CD8-positive, alpha-beta memory T cell (primary cell): Measurements from ENCODE around the gene ZNF2. TPM values are rescaled to one million over a fixed set of nuclear protein-coding genes. Genes with fewer than 3 reads are reported as not detected.

ENCODE experiments used
- CTCF ChIA-PET: fragments of 350-600 bp; sonication (Branson Sonifier 250); formaldehyde crosslinking; loops from one replicate; lab custom pipeline; 2021; ENCODE audit warnings: antibody characterized with exemption; lab: Charles Lee
- POLR2A ChIA-PET: fragments of 350-600 bp; sonication (Branson Sonifier 250); formaldehyde crosslinking; loops from one replicate; lab custom pipeline; 2021; ENCODE audit warnings: antibody characterized with exemption; lab: Charles Lee
- DNase-seq, 5 donors: peaks; one replicate each; pipeline versions ENCODE4 v3.0.0 to v3.0.0-alpha.2; 2020 to 2022; ENCODE audit warnings: mixed read lengths in 1 of 5
- H3K27ac ChIP-seq: one replicate; pipeline ENCODE4 v1.7.0; 2013; ENCODE audit warnings: low read depth, mild to moderate bottlenecking, low read length, moderate library complexity
- H3K27me3 ChIP-seq: 2 replicates; pipeline ENCODE4 v1.7.0; 2013; ENCODE audit warnings: low read length, mild to moderate bottlenecking; ENCODE audit not compliant: insufficient read depth, poor library complexity, severe bottlenecking
- H3K36me3 ChIP-seq: 2 replicates; pipeline ENCODE4 v1.7.0; 2013; ENCODE audit warnings: mild to moderate bottlenecking, low read length, moderate library complexity; ENCODE audit not compliant: insufficient read depth
- H3K4me1 ChIP-seq: 2 replicates; pipeline ENCODE4 v1.7.0; 2013; ENCODE audit warnings: mild to moderate bottlenecking, low read length, moderate library complexity; ENCODE audit not compliant: insufficient read depth
- H3K4me3 ChIP-seq: 2 replicates; pipeline ENCODE4 v1.7.0; 2013; ENCODE audit warnings: mild to moderate bottlenecking, low read length
- H3K9me3 ChIP-seq: 2 replicates; pipeline ENCODE4 v1.7.0; 2013; ENCODE audit warnings: mild to moderate bottlenecking, low read length
- H3K27ac Mint-ChIP-seq, 8 donors: one replicate each; pipeline ENCODE4 v1.8.0; 2020 to 2021; ENCODE audit warnings: mixed read lengths in 8 of 8, mild to moderate bottlenecking in 6 of 8, inconsistent platforms in 3 of 8, moderate library complexity in 3 of 8
- H3K27me3 Mint-ChIP-seq, 2 donors: one replicate each; pipeline ENCODE4 v1.8.0; 2020 to 2021; ENCODE audit warnings: mixed read lengths in 2 of 2, mild to moderate bottlenecking in 1 of 2, moderate library complexity in 1 of 2
- H3K36me3 Mint-ChIP-seq, 3 donors: one replicate each; pipeline ENCODE4 v1.8.0; 2020 to 2021; ENCODE audit warnings: mixed read lengths in 3 of 3, inconsistent platforms in 1 of 3, mild to moderate bottlenecking in 1 of 3
- H3K4me1 Mint-ChIP-seq, 3 donors: one replicate each; pipeline ENCODE4 v1.8.0; 2020 to 2021; ENCODE audit warnings: mixed read lengths in 3 of 3, inconsistent platforms in 1 of 3, mild to moderate bottlenecking in 1 of 3
- H3K4me3 Mint-ChIP-seq, 7 donors: one replicate each; pipeline ENCODE4 v1.8.0; 2020 to 2021; ENCODE audit warnings: mixed read lengths in 7 of 7, mild to moderate bottlenecking in 6 of 7, moderate library complexity in 4 of 7, inconsistent platforms in 2 of 7
- H3K9me3 Mint-ChIP-seq, 5 donors: one replicate each; pipeline ENCODE4 v1.8.0; 2020 to 2022; ENCODE audit warnings: mixed read lengths in 5 of 5, mild to moderate bottlenecking in 3 of 5, moderate library complexity in 2 of 5, inconsistent platforms in 1 of 5
- polyA plus RNA-seq: library from polyadenylated mRNA; unstranded; fragments of 300-500 nt; fragmentation: Illumina TruSeq; gene quantifications from one replicate; pipeline ENCODE4 v1.2.3, GENCODE V29; 2021
- total RNA-seq, 2 experiments: library from RNA; stranded (reverse); gene quantifications; one replicate each; pipeline ENCODE4 v1.2.3, GENCODE V29; 2021

The ZNF2 gene
- total and polyA plus RNA-seq, 3 experiments from 2014 or later = 2.6 to 5.7 (median 5.3) TPM

DNA sequence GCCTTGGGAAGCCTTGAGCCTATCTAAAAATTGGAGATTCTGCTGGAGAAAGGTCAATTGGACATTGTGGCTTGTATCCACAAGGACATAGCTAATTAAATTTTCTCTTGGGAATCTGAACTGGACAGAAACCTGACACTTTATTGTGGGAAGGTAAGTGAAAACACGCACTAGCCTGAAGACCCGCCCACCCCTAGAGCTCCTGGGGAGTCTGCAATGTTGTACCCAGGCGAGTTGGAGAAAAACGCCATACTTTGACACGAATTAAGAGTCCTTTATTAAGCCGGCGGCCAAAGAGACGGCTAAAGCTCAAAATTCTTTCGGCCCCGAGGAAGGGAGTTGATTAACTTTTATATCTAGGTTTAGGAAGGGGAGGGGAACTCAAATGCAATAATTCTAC, 40.5 kb downstream of the ZNF2 start:
- Histone ChIP-seq H3K36me3 (peaks cover 4% of the 10 kb centered on the region), H3K27me3 (no peaks in the 10 kb centered on the region), H3K27ac (no peak overlapping the region), H3K4me3 (no peak overlapping the region), H3K9me3 (no peaks in the 10 kb centered on the region), H3K4me1 (peaks cover 9% of the 10 kb centered on the region)
- no peak for DNase-seq
- CTCF ChIA-PET = interaction anchor here (1.0 kb wide), 1 partner anchor 184 kb away, joined by 4 read pairs; no protein-coding TSS in a partner anchor
- Mint-ChIP-seq H3K4me3 (peak overlapping the region; percentile 90 to 96 (median 95)), H3K27ac (peak overlapping the region in 3 of 8 donors; percentile 47 to 85 (median 77)), H3K27me3 (peaks cover 0 to 1% of the 10 kb centered on the region in 2 donors), H3K4me1 (peaks cover 27 to 32% (median 29%) of the 10 kb centered on the region in 3 donors), H3K9me3 (peaks cover 0 to 8% (median 7%) of the 10 kb centered on the region in 5 donors), H3K36me3 (peaks cover 16 to 22% (median 22%) of the 10 kb centered on the region in 3 donors)
- POLR2A ChIA-PET = interaction anchor here (1.3 kb wide), 1 partner anchor 47 kb away, joined by 3 read pairs; the partner anchor contains the start of gene ZNF514

DNA sequence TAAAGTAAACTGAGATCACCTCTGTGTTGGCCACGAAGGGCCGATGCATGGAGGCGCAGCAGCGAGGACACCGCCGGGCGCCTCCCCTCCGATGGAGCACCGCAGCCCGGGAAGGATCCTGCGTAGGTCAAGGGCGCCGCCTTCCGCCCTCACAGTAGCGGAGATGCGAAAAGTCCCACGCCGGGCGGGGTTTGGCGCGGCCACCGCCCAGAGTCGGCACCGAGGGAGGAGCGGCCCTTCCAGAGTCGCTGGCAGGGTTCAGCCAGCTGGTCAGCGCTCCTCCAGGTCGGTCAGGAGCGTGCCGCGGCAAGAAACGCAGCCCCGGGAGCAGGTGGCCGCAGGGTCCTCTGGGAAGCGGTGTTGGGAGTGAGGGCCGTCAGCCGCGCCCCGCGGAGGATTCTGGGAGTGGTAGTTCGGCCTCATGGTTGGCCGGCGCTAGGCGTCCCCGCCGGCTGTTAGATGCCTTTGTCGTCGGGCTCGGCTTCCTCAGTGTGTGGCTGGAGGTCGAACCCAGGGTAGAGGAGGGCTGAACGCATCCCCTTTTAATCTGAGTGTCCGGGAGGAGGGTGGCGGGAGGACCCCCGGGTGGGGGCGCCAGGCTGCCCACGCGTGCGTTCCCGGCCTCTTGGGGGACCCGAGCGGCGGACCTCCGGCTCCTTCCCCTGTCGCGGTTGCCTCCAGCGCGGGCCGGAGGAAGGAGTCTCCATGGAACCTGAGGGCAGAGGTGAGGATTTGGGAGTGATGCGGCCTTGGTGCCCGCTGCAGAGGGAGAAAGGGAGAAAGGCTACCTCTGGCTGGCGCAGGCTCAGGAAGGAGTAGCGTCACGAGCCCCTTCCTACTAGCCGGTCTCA, 41.7 kb downstream of the ZNF2 start, which contains the start of gene ZNF892:
TSS of gene ZNF892 (plus strand) at position 411 of the 851 bp plus-strand sequence. CDS start at position 706, 295 bp downstream.
- Histone ChIP-seq H3K4me1 (peaks cover 9% of the 10 kb centered on the region), H3K36me3 (peaks cover 14% of the 10 kb centered on the region), H3K4me3 (peak within 1 kb of the TSS; percentile 76), H3K27ac (peak within 1 kb of the TSS; percentile 58), H3K27me3 (no peaks in the 10 kb centered on the region), H3K9me3 (peaks cover 9% of the 10 kb centered on the region)
- Mint-ChIP-seq H3K4me1 (peaks cover 27 to 32% (median 29%) of the 10 kb centered on the region in 3 donors), H3K9me3 (peaks cover 7 to 20% (median 17%) of the 10 kb centered on the region in 5 donors), H3K36me3 (peaks cover 25 to 34% (median 33%) of the 10 kb centered on the region in 3 donors), H3K4me3 (peak within 1 kb of the TSS; percentile 90 to 96 (median 95)), H3K27ac (peak within 1 kb of the TSS in 7 of 8 donors; percentile 77 to 96 (median 85)), H3K27me3 (peaks cover 0 to 1% of the 10 kb centered on the region in 2 donors)
- peak; percentile 62 to 78 (median 70) for DNase-seq
- CTCF ChIA-PET = interaction anchor here (0.7 kb wide), 1 partner anchor 42 kb away, joined by 3 read pairs; the partner anchor contains the start of gene ZNF2
- POLR2A ChIA-PET = no interaction called here

DNA sequence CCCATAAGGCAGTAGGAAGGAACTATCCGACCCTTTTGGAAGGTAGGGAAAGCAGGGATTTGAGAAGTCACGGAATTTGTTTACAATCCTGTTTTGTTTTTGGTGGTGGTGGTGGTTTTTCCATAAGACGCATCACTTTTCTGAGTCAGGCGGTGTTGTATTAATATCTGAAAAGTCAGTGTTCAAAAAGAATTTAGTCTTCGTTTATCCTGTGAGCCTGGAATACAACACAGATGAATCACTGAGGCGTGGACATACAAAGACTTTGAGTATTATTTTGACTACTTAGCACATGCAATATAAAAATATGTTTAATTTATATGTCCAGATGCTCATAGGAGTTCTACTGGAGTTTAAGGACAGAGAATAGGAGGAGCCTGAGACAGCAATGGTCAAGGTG, 42.5 kb downstream of the ZNF2 start:
- Histone ChIP-seq H3K4me3 (peak overlapping the region; percentile 76), H3K36me3 (peaks cover 22% of the 10 kb centered on the region), H3K4me1 (peaks cover 9% of the 10 kb centered on the region), H3K9me3 (peaks cover 15% of the 10 kb centered on the region), H3K27me3 (no peaks in the 10 kb centered on the region), H3K27ac (no peak overlapping the region)
- peak overlapping the region; percentile 90 to 96 (median 95) for H3K4me3 Mint-ChIP-seq
- ChIA-PET CTCF (no interaction called here), POLR2A (no interaction called here)
- H3K36me3 Mint-ChIP-seq = peaks cover 31 to 42% (median 41%) of the 10 kb centered on the region in 3 donors
- DNase-seq = no peak
- H3K9me3 Mint-ChIP-seq = peaks cover 12 to 27% (median 25%) of the 10 kb centered on the region in 5 donors
- H3K27ac Mint-ChIP-seq = peak overlapping the region in 5 of 8 donors; percentile 23 to 92 (median 67)
- H3K27me3 Mint-ChIP-seq = peaks cover 0 to 1% of the 10 kb centered on the region in 2 donors
- peaks cover 27 to 32% (median 29%) of the 10 kb centered on the region in 3 donors for H3K4me1 Mint-ChIP-seq

DNA sequence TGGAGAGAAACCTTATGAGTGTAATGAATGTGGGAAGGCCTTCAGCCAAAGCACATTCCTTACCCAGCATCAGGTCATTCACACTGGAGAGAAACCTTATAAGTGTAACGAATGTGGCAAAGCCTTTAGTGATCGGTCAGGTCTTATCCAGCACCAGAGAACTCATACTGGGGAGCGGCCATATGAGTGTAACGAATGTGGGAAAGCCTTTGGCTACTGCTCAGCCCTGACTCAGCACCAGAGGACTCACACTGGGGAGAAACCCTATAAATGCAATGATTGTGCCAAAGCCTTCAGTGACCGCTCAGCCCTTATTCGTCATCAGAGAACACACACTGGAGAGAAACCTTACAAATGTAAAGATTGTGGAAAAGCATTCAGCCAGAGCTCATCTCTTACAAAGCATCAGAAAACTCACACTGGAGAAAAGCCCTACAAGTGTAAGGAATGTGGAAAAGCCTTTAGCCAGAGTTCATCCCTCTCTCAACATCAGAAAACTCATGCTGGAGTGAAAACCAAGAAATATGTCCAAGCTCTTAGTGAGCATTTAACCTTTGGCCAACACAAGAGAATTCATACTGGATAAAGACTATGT, 49.5 kb downstream of the ZNF2 start:
- peaks cover 60 to 99% (median 88%) of the 10 kb centered on the region in 3 donors for H3K36me3 Mint-ChIP-seq
- H3K27ac Mint-ChIP-seq = no peak overlapping the region
- Histone ChIP-seq H3K27ac (no peak overlapping the region), H3K36me3 (peaks cover 35% of the 10 kb centered on the region), H3K9me3 (peaks cover 74% of the 10 kb centered on the region), H3K27me3 (no peaks in the 10 kb centered on the region), H3K4me3 (no peak overlapping the region), H3K4me1 (no peaks in the 10 kb centered on the region)
- DNase-seq = no peak
- ChIA-PET CTCF (no interaction called here), POLR2A (no interaction called here)
- H3K9me3 Mint-ChIP-seq = peaks cover 75 to 95% (median 94%) of the 10 kb centered on the region in 5 donors
- H3K4me1 Mint-ChIP-seq = no peaks in the 10 kb centered on the region
- peaks cover 0 to 5% of the 10 kb centered on the region in 2 donors for H3K27me3 Mint-ChIP-seq
- H3K4me3 Mint-ChIP-seq = no peak overlapping the region

DNA sequence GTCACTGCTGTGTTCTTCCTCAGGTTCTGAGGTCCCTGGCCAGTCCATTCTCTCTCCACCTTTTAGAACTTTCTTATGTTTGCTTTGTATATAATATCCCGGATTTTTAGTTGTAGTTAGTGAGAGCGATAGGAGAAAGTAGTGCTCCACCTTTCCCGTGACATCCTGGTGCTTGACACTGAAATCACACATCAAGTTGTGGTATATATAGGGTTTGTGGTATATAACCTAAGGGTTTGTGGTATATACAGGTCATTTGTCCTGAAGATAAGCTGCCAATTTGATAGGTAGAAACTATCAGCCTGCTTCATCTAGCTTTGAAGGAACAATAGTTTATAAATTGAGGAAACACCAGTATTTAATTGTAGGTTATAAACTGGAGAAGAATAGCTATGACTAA, 54.8 kb downstream of the ZNF2 start:
- Histone ChIP-seq H3K36me3 (no peaks in the 10 kb centered on the region), H3K9me3 (peaks cover 42% of the 10 kb centered on the region), H3K27me3 (no peaks in the 10 kb centered on the region), H3K4me3 (no peak overlapping the region), H3K4me1 (no peaks in the 10 kb centered on the region), H3K27ac (no peak overlapping the region)
- Mint-ChIP-seq H3K36me3 (peaks cover 21 to 85% (median 63%) of the 10 kb centered on the region in 3 donors), H3K27me3 (peaks cover 0 to 5% of the 10 kb centered on the region in 2 donors), H3K9me3 (peaks cover 59 to 96% (median 91%) of the 10 kb centered on the region in 5 donors), H3K4me1 (no peaks in the 10 kb centered on the region), H3K27ac (no peak overlapping the region), H3K4me3 (no peak overlapping the region)
- POLR2A ChIA-PET = no interaction called here
- CTCF ChIA-PET = no interaction called here
- DNase-seq = no peak

GRCh38 chr2:95225658-95226057, 60.0 kb downstream of the ZNF2 start:
- H3K27me3 Mint-ChIP-seq = no peaks in the 10 kb centered on the region
- H3K27ac ChIP-seq = no peak overlapping the region
- peaks cover 11 to 68% (median 27%) of the 10 kb centered on the region in 3 donors for H3K36me3 Mint-ChIP-seq
- H3K4me1 Mint-ChIP-seq = no peaks in the 10 kb centered on the region
- no peaks in the 10 kb centered on the region for H3K4me1 ChIP-seq
- H3K9me3 ChIP-seq = peaks cover 9% of the 10 kb centered on the region
- POLR2A ChIA-PET = no interaction called here
- no peaks in the 10 kb centered on the region for H3K36me3 ChIP-seq
- H3K4me3 ChIP-seq = no peak overlapping the region
- CTCF ChIA-PET = no interaction called here
- H3K27me3 ChIP-seq = no peaks in the 10 kb centered on the region
- H3K9me3 Mint-ChIP-seq = peaks cover 26 to 84% (median 73%) of the 10 kb centered on the region in 5 donors
- DNase-seq = no peak
- H3K27ac Mint-ChIP-seq = no peak overlapping the region
- no peak overlapping the region for H3K4me3 Mint-ChIP-seq

GRCh38 chr2:95231723-95232122, 66.1 kb downstream of the ZNF2 start:
- ChIA-PET CTCF (interaction anchor here (1.8 kb wide), 1 partner anchor 114 kb away, joined by 4 read pairs; no protein-coding TSS in a partner anchor), POLR2A (no interaction called here)
- Histone ChIP-seq H3K4me3 (no peak overlapping the region), H3K27me3 (no peaks in the 10 kb centered on the region), H3K27ac (no peak overlapping the region), H3K4me1 (no peaks in the 10 kb centered on the region), H3K9me3 (no peaks in the 10 kb centered on the region), H3K36me3 (no peaks in the 10 kb centered on the region)
- Mint-ChIP-seq H3K4me3 (no peak overlapping the region), H3K27ac (no peak overlapping the region), H3K9me3 (peaks cover 0 to 86% (median 72%) of the 10 kb centered on the region in 5 donors), H3K36me3 (peaks cover 2 to 55% (median 5%) of the 10 kb centered on the region in 3 donors), H3K4me1 (no peaks in the 10 kb centered on the region), H3K27me3 (peaks cover 0 to 6% of the 10 kb centered on the region in 2 donors)
- no peak for DNase-seq
